Ishikawa (cell line): ENCODE results near the gene TNS3.

Source experiments
- CEBPB ChIP-seq: IDR thresholded peaks from 2 replicates; pipeline ENCODE4 v1.6.1; 2012
- CREB1 ChIP-seq: IDR thresholded peaks from 2 replicates; pipeline ENCODE4 v1.6.1; 2012; ENCODE audit warnings: low read depth
- EGR1 ChIP-seq: IDR thresholded peaks from 2 replicates; pipeline ENCODE4 v1.6.1; 2012
- EP300 ChIP-seq: IDR thresholded peaks from 2 replicates; pipeline ENCODE4 v1.6.1; 2012; ENCODE audit warnings: borderline replicate concordance
- FOXM1 ChIP-seq: IDR thresholded peaks from 2 replicates; pipeline ENCODE4 v1.6.1; 2012; ENCODE audit warnings: low read depth, borderline replicate concordance
- MAX ChIP-seq: IDR thresholded peaks from 2 replicates; pipeline ENCODE4 v1.6.1; 2012
- NFIC ChIP-seq: IDR thresholded peaks from 2 replicates; pipeline ENCODE4 v1.6.1; 2012
- RAD21 ChIP-seq: IDR thresholded peaks from 2 replicates; pipeline ENCODE4 v1.6.1; 2012; ENCODE audit warnings: low read depth
- REST ChIP-seq: IDR thresholded peaks from 2 replicates; pipeline ENCODE4 v1.6.1; 2012; ENCODE audit warnings: low read depth, mild to moderate bottlenecking
- TAF1 ChIP-seq: IDR thresholded peaks from 2 replicates; pipeline ENCODE4 v1.6.1; 2012; ENCODE audit warnings: low read depth, mild to moderate bottlenecking
- TCF12 ChIP-seq: IDR thresholded peaks from 2 replicates; pipeline ENCODE4 v1.6.1; 2012; ENCODE audit warnings: low read depth
- TEAD4 ChIP-seq: IDR thresholded peaks from 2 replicates; pipeline ENCODE4 v1.6.1; 2012
- USF1 ChIP-seq: IDR thresholded peaks from 2 replicates; pipeline ENCODE4 v1.6.1; 2012
- YY1 ChIP-seq: IDR thresholded peaks from 2 replicates; pipeline ENCODE4 v1.6.1; 2012; ENCODE audit warnings: low read depth
- ZBTB7A ChIP-seq: IDR thresholded peaks from 2 replicates; pipeline ENCODE4 v1.6.1; 2012; ENCODE audit warnings: low read depth

TNS3 gene

GRCh38 chr7:47546733-47547494, 35.0 kb downstream of the TNS3 start:
- TF ChIP-seq FOXM1 = no peak
- TF ChIP-seq TAF1 = no peak
- TF ChIP-seq CEBPB = no peak
- TF ChIP-seq TEAD4 = no peak
- TF ChIP-seq TCF12 = no peak
- TF ChIP-seq REST = no peak
- TF ChIP-seq NFIC = no peak
- TF ChIP-seq YY1 = no peak
- no peak for TF ChIP-seq CREB1
- no peak for TF ChIP-seq EP300
- TF ChIP-seq RAD21 = no peak

GRCh38 chr7:47546171-47546570, 35.7 kb downstream of the TNS3 start:
- TF ChIP-seq CREB1 = no peak
- no peak for TF ChIP-seq EP300
- no peak for TF ChIP-seq YY1

GRCh38 chr7:47544416-47544815, 37.5 kb downstream of the TNS3 start:
- TF ChIP-seq CREB1 (no peak), USF1 (no peak), FOXM1 (no peak), NFIC (no peak), TCF12 (no peak), REST (no peak), TEAD4 (no peak), ZBTB7A (no peak), MAX (no peak), RAD21 (no peak), EP300 (no peak), EGR1 (no peak), CEBPB (no peak), TAF1 (no peak), YY1 (no peak)

GRCh38 chr7:47543714-47544113, 38.2 kb downstream of the TNS3 start:
- TF ChIP-seq FOXM1 (no peak), TCF12 (no peak), TAF1 (no peak), YY1 (no peak), CEBPB (no peak), TEAD4 (no peak), MAX (no peak), EGR1 (no peak), EP300 (no peak), USF1 (no peak), ZBTB7A (no peak)

GRCh38 chr7:47543056-47543455, 38.9 kb downstream of the TNS3 start:
- no peak for TF ChIP-seq TAF1
- no peak for TF ChIP-seq REST
- TF ChIP-seq EGR1 = no peak
- TF ChIP-seq CREB1 = no peak
- TF ChIP-seq CEBPB = no peak
- no peak for TF ChIP-seq RAD21
- TF ChIP-seq MAX = no peak
- TF ChIP-seq FOXM1 = no peak
- no peak for TF ChIP-seq TEAD4
- no peak for TF ChIP-seq YY1
- TF ChIP-seq EP300 = no peak
- no peak for TF ChIP-seq NFIC
- no peak for TF ChIP-seq TCF12
- no peak for TF ChIP-seq USF1
- TF ChIP-seq ZBTB7A = no peak
